Measurements from ENCODE around the gene ZNF546. TPM values are rescaled to one million over a fixed set of nuclear protein-coding genes. Genes with fewer than 3 reads are reported as not detected.

The ZNF546 gene
- total and polyA plus RNA-seq, 2 donors (not counting 3 experiments of a cell fraction or from before 2014, with no cell fraction given): 1.0 to 4.3 TPM

- no TSS peak for BruUV-seq (replicated peaks)
- Histone ChIP-seq H3K27me3 (ENCODE audit: control insufficient read depth in 2 of 2, insufficient read depth in 2 of 2, low read length in 2 of 2) (no peaks in the 10 kb centered on the region), H3K79me2 (ENCODE audit: control insufficient read depth, insufficient read depth, low read length) (no peaks in the 10 kb centered on the region), H3K27ac (ENCODE audit: insufficient read depth, low read depth, low read length) (no peak overlapping the region), H3K9ac (replicated peaks; ENCODE audit: extremely low read depth, insufficient read depth, low read length) (no peak overlapping the region), H4K20me1 (replicated peaks; ENCODE audit: control insufficient read depth, extremely low read depth, insufficient read depth, low read length) (no peaks in the 10 kb centered on the region), H3K9me1 (replicated peaks; ENCODE audit: control insufficient read depth, extremely low read depth, insufficient read depth, low read length) (no peaks in the 10 kb centered on the region), H3K4me3 (replicated peaks in 1 of 3; ENCODE audit: insufficient read depth in 1 of 3, low read depth in 1 of 3, low read length in 3 of 3) (no peak overlapping the region), H2AFZ (ENCODE audit: low read depth, low read length) (no peak overlapping the region), H3K4me1 (ENCODE audit: control insufficient read depth, extremely low read depth, insufficient read depth, low read length) (no peaks in the 10 kb centered on the region), H3K9me3 (replicated peaks; ENCODE audit: control insufficient read depth, insufficient read depth, low read length) (peaks cover 12% of the 10 kb centered on the region), H3K36me3 (ENCODE audit: control insufficient read depth in 2 of 2, extremely low read depth in 1 of 2, insufficient read depth in 2 of 2, low read length in 2 of 2) (no peaks in the 10 kb centered on the region), H3K4me2 (ENCODE audit: insufficient read depth, low read length) (no peak overlapping the region)
- no peak for FAIRE-seq
- intact Hi-C loops (cut with micrococcal nuclease) (no loop called here), dilution Hi-C loops (cut with MboI; ENCODE audit: extremely low pct_ligation_motif_present, low sequenced_read_pairs) (no loop called here)
- DNase-seq (ENCODE audit: low read depth, low spot score): no peak
- ChIA-PET POLR2A (no interaction called here), CTCF (no interaction called here)
- TF ChIP-seq JUN (IDR thresholded peaks at IDR 0.05; ENCODE audit: borderline replicate concordance, insufficient read depth, insufficient read length, low read depth) (no peak), POLR2AphosphoS5 (IDR thresholded peaks at IDR 0.05; ENCODE audit: insufficient read depth, low read depth, low read length) (no peak)
These were observed 29.2 kb downstream of the ZNF546 start for GRCh38 chr19:40025938-40026596.

- CTCF ChIA-PET: no interaction called here
These were observed 29.7 kb downstream of the ZNF546 start for GRCh38 chr19:40026597-40026970.

More at GRCh38 chr19:40026597-40026970, 29.7 kb downstream of the ZNF546 start:
- no peak overlapping the region for H3K4me3 ChIP-seq (replicated peaks in 1 of 3; ENCODE audit: insufficient read depth in 1 of 3, low read depth in 1 of 3, low read length in 3 of 3)
- BruUV-seq (replicated peaks): no TSS peak
- H3K79me2 ChIP-seq (ENCODE audit: control insufficient read depth, insufficient read depth, low read length): no peaks in the 10 kb centered on the region
- no peaks in the 10 kb centered on the region for H3K36me3 ChIP-seq (ENCODE audit: control insufficient read depth in 2 of 2, extremely low read depth in 1 of 2, insufficient read depth in 2 of 2, low read length in 2 of 2)
- intact Hi-C loops (cut with micrococcal nuclease): no loop called here
- peaks cover 12% of the 10 kb centered on the region for H3K9me3 ChIP-seq (replicated peaks; ENCODE audit: control insufficient read depth, insufficient read depth, low read length)
- POLR2A ChIA-PET: no interaction called here
- no peaks in the 10 kb centered on the region for H4K20me1 ChIP-seq (replicated peaks; ENCODE audit: control insufficient read depth, extremely low read depth, insufficient read depth, low read length)
- no peaks in the 10 kb centered on the region for H3K9me1 ChIP-seq (replicated peaks; ENCODE audit: control insufficient read depth, extremely low read depth, insufficient read depth, low read length)
- H3K27ac ChIP-seq (ENCODE audit: insufficient read depth, low read depth, low read length): no peak overlapping the region
- no peak overlapping the region for H3K4me2 ChIP-seq (ENCODE audit: insufficient read depth, low read length)
- no peaks in the 10 kb centered on the region for H3K4me1 ChIP-seq (ENCODE audit: control insufficient read depth, extremely low read depth, insufficient read depth, low read length)
- FAIRE-seq: no peak
- no peak for DNase-seq (ENCODE audit: low read depth, low spot score)
- TF ChIP-seq JUN (IDR thresholded peaks at IDR 0.05; ENCODE audit: borderline replicate concordance, insufficient read depth, insufficient read length, low read depth) (no peak), MYC (IDR thresholded peaks at IDR 0.05; ENCODE audit: low read depth, low read length) (no peak), CTCF (IDR thresholded peaks at IDR 0.05; ENCODE audit: extremely low read depth in 1 of 2, insufficient read depth in 1 of 2, low read depth in 1 of 2, low read length in 2 of 2) (no peak), MAX (IDR thresholded peaks at IDR 0.05; ENCODE audit: insufficient read depth, insufficient read length) (no peak), FOS (IDR thresholded peaks at IDR 0.05; ENCODE audit: borderline replicate concordance, insufficient read depth, low read length) (no peak), EZH2 (IDR thresholded peaks at IDR 0.05; ENCODE audit: borderline replicate concordance, low read depth, low read length, severe bottlenecking) (no peak), POLR2A (IDR thresholded peaks at IDR 0.05; ENCODE audit: low read depth, low read length) (no peak), POLR2AphosphoS5 (IDR thresholded peaks at IDR 0.05; ENCODE audit: insufficient read depth, low read depth, low read length) (no peak), GATA2 (IDR thresholded peaks at IDR 0.05; ENCODE audit: insufficient read depth, insufficient read length, low read depth, low read length) (no peak)
- H3K27me3 ChIP-seq (ENCODE audit: control insufficient read depth in 2 of 2, insufficient read depth in 2 of 2, low read length in 2 of 2): no peaks in the 10 kb centered on the region
- H3K9ac ChIP-seq (replicated peaks; ENCODE audit: extremely low read depth, insufficient read depth, low read length): no peak overlapping the region
- dilution Hi-C loops (cut with MboI; ENCODE audit: extremely low pct_ligation_motif_present, low sequenced_read_pairs): no loop called here
- no peak overlapping the region for H2AFZ ChIP-seq (ENCODE audit: low read depth, low read length)

Measured in endothelial cell of umbilical vein (primary cell).